Suprapubic skin (tissue), 4 donors: ENCODE measurements around the gene SLC4A9. TPM values are rescaled to one million over a fixed set of nuclear protein-coding genes. Genes with fewer than 3 reads are reported as not detected.
"Not testable (repeated sequence)": the region's sequence is repeated elsewhere in the genome, so short reads cannot be mapped to it uniquely, and the experiment has no call there.

Experiments used
- DNase-seq, 2 donors: peaks; one replicate each; pipeline ENCODE4 v3.0.0-alpha.2; 2019; ENCODE audit warnings: low spot score in 2 of 2
- H3K27ac ChIP-seq: fragments of 200-600 bp; sonication (generic); one replicate; pipeline ENCODE4 v1.5.1; 2019
- H3K27me3 ChIP-seq: fragments of 200-600 bp; sonication (generic); one replicate; pipeline ENCODE4 v1.5.1; 2019
- H3K36me3 ChIP-seq: fragments of 200-600 bp; sonication (generic); one replicate; pipeline ENCODE4 v1.5.1; 2019
- H3K4me1 ChIP-seq: fragments of 200-600 bp; sonication (generic); one replicate; pipeline ENCODE4 v1.5.1; 2019
- H3K4me3 ChIP-seq: fragments of 200-600 bp; sonication (generic); one replicate; pipeline ENCODE4 v1.5.1; 2019; ENCODE audit warnings: mild to moderate bottlenecking
- H3K9me3 ChIP-seq: fragments of 200-600 bp; sonication (generic); one replicate; pipeline ENCODE4 v1.5.1; 2019
- CTCF ChIP-seq, 2 donors: fragments of 200-600 bp in 1 of 2; fragments of 450-650 bp in 1 of 2; sonication (generic) in 1 of 2; IDR thresholded peaks; one replicate each; pipeline ENCODE4 v1.5.1; 2016 to 2019; ENCODE audit warnings: antibody characterized with exemption in 2 of 2, mild to moderate bottlenecking in 1 of 2, moderate library complexity in 1 of 2
- EP300 ChIP-seq: sonication (generic); formaldehyde crosslinking; IDR thresholded peaks from one replicate; pipeline ENCODE4 v1.6.1; 2017; ENCODE audit warnings: antibody characterized with exemption
- POLR2A ChIP-seq, 2 donors: fragments of 450-650 bp; IDR thresholded peaks; one replicate each; pipeline ENCODE4 v1.6.1; 2017; ENCODE audit warnings: antibody characterized with exemption in 2 of 2, mild to moderate bottlenecking in 2 of 2, moderate library complexity in 2 of 2
- POLR2AphosphoS5 ChIP-seq, 3 donors: sonication (generic); formaldehyde crosslinking; IDR thresholded peaks; one replicate each; pipeline ENCODE4 v1.6.1; 2017; ENCODE audit warnings: antibody characterized with exemption in 3 of 3
- WGBS: methylation state at CpG from one replicate; pipeline ENCODE4 v1.1.5; 2018; 5-methylcytosine and 5-hydroxymethylcytosine counted together
- total RNA-seq, 4 donors: library from RNA; depleted of rRNA; stranded (reverse); fragments of >200 nt; gene quantifications; one replicate each; pipeline ENCODE4 v1.1.0, GENCODE V29; 2016

The SLC4A9 gene
- total RNA-seq, 4 donors from 2014 or later, result 0.56 TPM; not detected in 3

GRCh38 chr5:140420226-140420570, 60.2 kb downstream of the SLC4A9 start:
- DNase-seq, result no peak
- TF ChIP-seq POLR2A (IDR thresholded peaks at IDR 0.05) (no peak), POLR2AphosphoS5 (IDR thresholded peaks at IDR 0.05) (no peak), EP300 (no peak), CTCF (IDR thresholded peaks at IDR 0.05) (no peak)
- 83% methylated on average over 4 of the region's 4 CpGs for WGBS

GRCh38 chr5:140420665-140421361, 60.8 kb downstream of the SLC4A9 start:
- H3K27ac ChIP-seq, result no peak overlapping the region

More at GRCh38 chr5:140420226-140420570, 60.2 kb downstream of the SLC4A9 start:
- H3K4me1 ChIP-seq, result peaks cover 21% of the 10 kb centered on the region
- H3K36me3 ChIP-seq, result no peaks in the 10 kb centered on the region
- no peaks in the 10 kb centered on the region for H3K27me3 ChIP-seq
- H3K9me3 ChIP-seq, result no peaks in the 10 kb centered on the region
- H3K27ac ChIP-seq, result no peak overlapping the region
- no peak overlapping the region for H3K4me3 ChIP-seq

GRCh38 chr5:140421375-140421774, 61.4 kb downstream of the SLC4A9 start:
- H3K27me3 ChIP-seq, H3K4me3 ChIP-seq, H3K27ac ChIP-seq, H3K9me3 ChIP-seq, DNase-seq, H3K36me3 ChIP-seq: not testable (repeated sequence)
- peaks cover 28% of the 10 kb centered on the region for H3K4me1 ChIP-seq
- WGBS, result 87% methylated on average over 7 of the region's 7 CpGs

More at GRCh38 chr5:140420665-140421361, 60.8 kb downstream of the SLC4A9 start:
- no peak overlapping the region for H3K4me3 ChIP-seq
- 93% methylated on average over 5 of the region's 5 CpGs for WGBS
- no peaks in the 10 kb centered on the region for H3K27me3 ChIP-seq
- DNase-seq, result no peak
- no peaks in the 10 kb centered on the region for H3K36me3 ChIP-seq
- TF ChIP-seq POLR2A (IDR thresholded peaks at IDR 0.05) (no peak), EP300 (no peak), POLR2AphosphoS5 (IDR thresholded peaks at IDR 0.05) (no peak), CTCF (IDR thresholded peaks at IDR 0.05) (no peak)
- H3K4me1 ChIP-seq, result peaks cover 24% of the 10 kb centered on the region
- no peaks in the 10 kb centered on the region for H3K9me3 ChIP-seq

- H3K4me3 ChIP-seq, result no peak overlapping the region
- peaks cover 28% of the 10 kb centered on the region for H3K4me1 ChIP-seq
- no peak for DNase-seq
- no peak overlapping the region for H3K27ac ChIP-seq
- TF ChIP-seq POLR2A (IDR thresholded peaks at IDR 0.05) (no peak), EP300 (no peak), CTCF (IDR thresholded peaks at IDR 0.05) (no peak), POLR2AphosphoS5 (IDR thresholded peaks at IDR 0.05) (no peak)
- H3K36me3 ChIP-seq, result no peaks in the 10 kb centered on the region
- no peaks in the 10 kb centered on the region for H3K9me3 ChIP-seq
- 96% methylated on average over 2 of the region's 2 CpGs for WGBS
- H3K27me3 ChIP-seq, result no peaks in the 10 kb centered on the region
These were observed 63.6 kb downstream of the SLC4A9 start for GRCh38 chr5:140423609-140424008.

GRCh38 chr5:140424135-140424534, 64.1 kb downstream of the SLC4A9 start:
- DNase-seq, result no peak
- no peak overlapping the region for H3K4me3 ChIP-seq
- H3K27ac ChIP-seq, result no peak overlapping the region
- no peak for TF ChIP-seq POLR2A (IDR thresholded peaks at IDR 0.05)
- TF ChIP-seq EP300, result no peak
- TF ChIP-seq CTCF (IDR thresholded peaks at IDR 0.05), result no peak
- TF ChIP-seq POLR2AphosphoS5 (IDR thresholded peaks at IDR 0.05), result no peak
- no peaks in the 10 kb centered on the region for H3K36me3 ChIP-seq
- no peaks in the 10 kb centered on the region for H3K9me3 ChIP-seq
- H3K27me3 ChIP-seq, result no peaks in the 10 kb centered on the region
- WGBS, result 77% methylated on average over 3 of the region's 3 CpGs
- H3K4me1 ChIP-seq, result peaks cover 28% of the 10 kb centered on the region

Other genes starting within 250 kb of the SLC4A9 start
- 10 to 100 TPM; 12.5 to 31.8 (median 21.9) TPM for gene PURA, start 246.1 kb upstream of the SLC4A9 start, total RNA-seq
- 10 to 100 TPM in 2 of 4 donors, 1 to 10 TPM in 2; 6.1 to 16.5 (median 11.6) TPM for gene IGIP, start 234.3 kb upstream of the SLC4A9 start, total RNA-seq
- gene CYSTM1, start 185.0 kb upstream of the SLC4A9 start, total RNA-seq, result 10 to 100 TPM; 21.0 to 66.4 (median 37.0) TPM
- 10 to 100 TPM; 58.7 to 91.7 (median 76.2) TPM for gene PFDN1, start 57.1 kb upstream of the SLC4A9 start, total RNA-seq
- 100 to 1,000 TPM in 1 of 4 donors, 10 to 100 TPM in 3; 19.6 to 189 (median 74.8) TPM for gene HBEGF, start 13.6 kb upstream of the SLC4A9 start, total RNA-seq
- 100 to 1,000 TPM; 148 to 362 (median 168) TPM for gene ANKHD1, start 41.6 kb downstream of the SLC4A9 start, total RNA-seq
- 10 to 100 TPM; 19.2 to 46.1 (median 30.3) TPM for gene EIF4EBP3, start 187.5 kb downstream of the SLC4A9 start, total RNA-seq
- gene SRA1, start 197.3 kb downstream of the SLC4A9 start, total RNA-seq, result 10 to 100 TPM; 15.8 to 27.7 (median 17.6) TPM
- 10 to 100 TPM; 14.5 to 57.9 (median 27.3) TPM for gene APBB3, start 204.4 kb downstream of the SLC4A9 start, total RNA-seq
- 10 to 100 TPM; 30.7 to 85.0 (median 63.1) TPM for gene SLC35A4, start 204.6 kb downstream of the SLC4A9 start, total RNA-seq